GM12878 (cell line): ENCODE data around the gene RBSN. TPM values are rescaled to one million over a fixed set of nuclear protein-coding genes. Genes with fewer than 3 reads are reported as not detected.
A peak's percentile ranks its signal among the peaks of the same experiment; 100 is the strongest.

ENCODE experiments used
- ATF3 ChIP-seq: IDR thresholded peaks from 2 replicates; pipeline ENCODE4 v1.6.1; 2011; ENCODE audit warnings: low read depth, mild to moderate bottlenecking, low read length, moderate library complexity, borderline replicate concordance; ENCODE audit errors: extremely low read depth
- BRCA1 ChIP-seq: IDR thresholded peaks from 2 replicates; pipeline ENCODE4 v1.6.1; 2011; ENCODE audit warnings: low read depth, low read length, improper control_type of control experiment
- CHD2 ChIP-seq: IDR thresholded peaks from 2 replicates; pipeline ENCODE4 v1.6.1; 2011; ENCODE audit warnings: low read depth, low read length, improper control_type of control experiment, borderline replicate concordance
- EZH2 ChIP-seq: IDR thresholded peaks from 2 replicates; pipeline ENCODE4 v1.6.1; 2012; ENCODE audit warnings: low read depth, mild to moderate bottlenecking, control low read depth, inconsistent platforms, low read length, borderline replicate concordance; ENCODE audit not compliant: control insufficient read depth
- HCFC1 ChIP-seq: fragments of 150-350 bp; IDR thresholded peaks from 2 replicates; pipeline ENCODE4 v1.6.1; 2014; ENCODE audit warnings: low read length
- POU2F2 ChIP-seq: IDR thresholded peaks from 3 replicates; pipeline ENCODE4 v1.6.1; 2011; ENCODE audit warnings: low read depth, mild to moderate bottlenecking, low read length, borderline replicate concordance
- RUNX3 ChIP-seq: IDR thresholded peaks from 2 replicates; pipeline ENCODE4 v1.6.1; 2012; ENCODE audit warnings: low read length, inconsistent platforms
- SIN3A ChIP-seq: IDR thresholded peaks from 2 replicates; pipeline ENCODE4 v1.6.1; 2012; ENCODE audit warnings: low read depth, low read length, improper control_type of control experiment
- SPI1 ChIP-seq: IDR thresholded peaks from 2 replicates; pipeline ENCODE4 v1.6.1; 2011; ENCODE audit warnings: low read depth, mild to moderate bottlenecking, low read length, moderate library complexity, borderline replicate concordance; ENCODE audit not compliant: insufficient read depth
- YBX1 ChIP-seq: fragments of 450-650 bp; IDR thresholded peaks from 2 replicates; pipeline ENCODE4 v1.6.1; 2016; ENCODE audit warnings: antibody characterized with exemption
- ZNF687 ChIP-seq: fragments of 450-650 bp; IDR thresholded peaks from 2 replicates; pipeline ENCODE4 v1.6.1; 2017; ENCODE audit warnings: mild to moderate bottlenecking, moderate library complexity
- ZZZ3 ChIP-seq: IDR thresholded peaks from 2 replicates; pipeline ENCODE4 v1.6.1; 2011; ENCODE audit warnings: low read depth; ENCODE audit not compliant: control insufficient read depth, insufficient read length
- polyA plus RNA-seq, 11 experiments: library from polyadenylated mRNA; depleted of rRNA in 4 of 11; unstranded in 6 of 11; stranded (reverse) in 5 of 11; fragments of >200 nt; fragmentation: Nextera tagmentation in 4 of 11; fragmentation: Illumina TruSeq in 1 of 11; extraction: Ambion mirVana in 4 of 11; extraction: Trizol in 1 of 11; gene quantifications; 1 replicate in 1 of 11; 2 replicates in 10 of 11; pipeline versions ENCODE4 v1.2.1 to v1.2.3, GENCODE V29; 2011 to 2016; ENCODE audit warnings: inconsistent platforms in 2 of 11, missing spikeins in 2 of 11, low read depth in 1 of 11
- total RNA-seq, 4 experiments: library from RNA; depleted of rRNA in 3 of 4; stranded (reverse); fragments of >200 nt in 3 of 4; fragmentation: Illumina TruSeq in 1 of 4; extraction: Trizol in 1 of 4; gene quantifications; 2 replicates each; pipeline versions ENCODE4 v1.2.1 to v1.2.3, GENCODE V29; 2013 to 2021
- TF ChIP-seq, protein P1 (sequence below): fragments of 450-650 bp; IDR thresholded peaks from 2 replicates; pipeline ENCODE4 v1.6.1; 2018; ENCODE audit warnings: mild to moderate bottlenecking, low read depth, moderate library complexity; ENCODE audit not compliant: partially characterized antibody
- TF ChIP-seq, protein P2 (sequence below): IDR thresholded peaks from 2 replicates; pipeline ENCODE4 v1.6.1; 2012; ENCODE audit warnings: low read depth, low read length, improper control_type of control experiment
- TF ChIP-seq, protein P3 (sequence below): fragments of 450-650 bp; IDR thresholded peaks from 2 replicates; pipeline ENCODE4 v1.6.1; 2016; ENCODE audit warnings: mild to moderate bottlenecking, moderate library complexity, borderline replicate concordance

Gene RBSN
- total and polyA plus RNA-seq, 10 of the 15 experiments (the other 5 are each of a cell fraction or from before 2014, with no cell fraction given): 2.0 to 17.5 (median 10.5) TPM

DNA sequence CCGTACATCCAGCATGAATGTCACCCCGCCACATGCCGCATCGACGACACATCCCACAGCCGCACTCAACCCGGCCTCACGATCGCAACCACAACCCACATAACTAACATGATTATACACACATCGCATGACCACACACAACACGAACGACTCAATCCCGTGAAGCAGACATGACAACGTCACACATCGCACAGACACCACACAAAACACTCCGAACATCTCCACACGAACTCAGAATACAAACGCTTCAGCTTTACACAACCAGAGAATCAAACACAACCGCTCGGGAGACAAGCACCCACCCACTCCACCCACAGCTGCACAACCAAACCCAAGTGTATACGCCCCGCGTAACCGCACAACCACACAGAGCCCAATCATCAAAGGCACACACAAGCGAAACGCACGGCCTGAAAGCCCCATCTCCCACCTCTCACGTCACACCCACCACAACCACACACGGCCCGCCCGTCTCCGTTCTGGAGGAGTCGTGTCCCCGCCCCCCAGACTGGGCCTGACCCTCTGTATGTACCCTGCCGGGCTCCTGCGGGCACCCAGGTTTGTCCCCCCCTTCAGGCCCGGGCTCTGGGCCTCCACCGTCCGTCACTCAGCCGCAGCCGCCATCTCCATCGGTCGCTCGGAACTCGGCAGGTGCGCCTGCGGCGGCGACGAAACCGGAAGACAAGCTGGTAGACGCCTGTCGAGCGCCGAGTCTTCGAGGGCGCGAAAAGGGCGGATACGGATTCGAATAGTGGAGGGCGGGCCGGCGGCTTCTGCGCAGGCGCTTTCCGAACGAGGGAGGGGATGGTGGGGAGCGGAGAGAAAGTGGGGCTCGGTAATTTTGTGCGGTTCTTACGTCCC, at the start of gene RBSN (continued):
- TF ChIP-seq SPI1: no peak
- TF ChIP-seq ZZZ3: no peak
- peak; percentile 95 for TF ChIP-seq RUNX3
- TF ChIP-seq ATF3: no peak
- TF ChIP-seq YBX1: no peak
- TF ChIP-seq, protein P1, sequence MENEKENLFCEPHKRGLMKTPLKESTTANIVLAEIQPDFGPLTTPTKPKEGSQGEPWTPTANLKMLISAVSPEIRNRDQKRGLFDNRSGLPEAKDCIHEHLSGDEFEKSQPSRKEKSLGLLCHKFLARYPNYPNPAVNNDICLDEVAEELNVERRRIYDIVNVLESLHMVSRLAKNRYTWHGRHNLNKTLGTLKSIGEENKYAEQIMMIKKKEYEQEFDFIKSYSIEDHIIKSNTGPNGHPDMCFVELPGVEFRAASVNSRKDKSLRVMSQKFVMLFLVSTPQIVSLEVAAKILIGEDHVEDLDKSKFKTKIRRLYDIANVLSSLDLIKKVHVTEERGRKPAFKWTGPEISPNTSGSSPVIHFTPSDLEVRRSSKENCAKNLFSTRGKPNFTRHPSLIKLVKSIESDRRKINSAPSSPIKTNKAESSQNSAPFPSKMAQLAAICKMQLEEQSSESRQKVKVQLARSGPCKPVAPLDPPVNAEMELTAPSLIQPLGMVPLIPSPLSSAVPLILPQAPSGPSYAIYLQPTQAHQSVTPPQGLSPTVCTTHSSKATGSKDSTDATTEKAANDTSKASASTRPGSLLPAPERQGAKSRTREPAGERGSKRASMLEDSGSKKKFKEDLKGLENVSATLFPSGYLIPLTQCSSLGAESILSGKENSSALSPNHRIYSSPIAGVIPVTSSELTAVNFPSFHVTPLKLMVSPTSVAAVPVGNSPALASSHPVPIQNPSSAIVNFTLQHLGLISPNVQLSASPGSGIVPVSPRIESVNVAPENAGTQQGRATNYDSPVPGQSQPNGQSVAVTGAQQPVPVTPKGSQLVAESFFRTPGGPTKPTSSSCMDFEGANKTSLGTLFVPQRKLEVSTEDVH: peak; percentile 84
- no peak for TF ChIP-seq ZNF687
- no peak for TF ChIP-seq BRCA1
- TF ChIP-seq, protein P2, sequence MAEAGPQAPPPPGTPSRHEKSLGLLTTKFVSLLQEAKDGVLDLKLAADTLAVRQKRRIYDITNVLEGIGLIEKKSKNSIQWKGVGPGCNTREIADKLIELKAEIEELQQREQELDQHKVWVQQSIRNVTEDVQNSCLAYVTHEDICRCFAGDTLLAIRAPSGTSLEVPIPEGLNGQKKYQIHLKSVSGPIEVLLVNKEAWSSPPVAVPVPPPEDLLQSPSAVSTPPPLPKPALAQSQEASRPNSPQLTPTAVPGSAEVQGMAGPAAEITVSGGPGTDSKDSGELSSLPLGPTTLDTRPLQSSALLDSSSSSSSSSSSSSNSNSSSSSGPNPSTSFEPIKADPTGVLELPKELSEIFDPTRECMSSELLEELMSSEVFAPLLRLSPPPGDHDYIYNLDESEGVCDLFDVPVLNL: peak; percentile 92
- peak; percentile 82; the same call in 1 of the 2 replicates for TF ChIP-seq SIN3A
- TF ChIP-seq EZH2: no peak
- TF ChIP-seq HCFC1: peak; percentile 90
- peak; percentile 70; the same call in 1 of the 3 replicates for TF ChIP-seq POU2F2
- TF ChIP-seq, protein P3, sequence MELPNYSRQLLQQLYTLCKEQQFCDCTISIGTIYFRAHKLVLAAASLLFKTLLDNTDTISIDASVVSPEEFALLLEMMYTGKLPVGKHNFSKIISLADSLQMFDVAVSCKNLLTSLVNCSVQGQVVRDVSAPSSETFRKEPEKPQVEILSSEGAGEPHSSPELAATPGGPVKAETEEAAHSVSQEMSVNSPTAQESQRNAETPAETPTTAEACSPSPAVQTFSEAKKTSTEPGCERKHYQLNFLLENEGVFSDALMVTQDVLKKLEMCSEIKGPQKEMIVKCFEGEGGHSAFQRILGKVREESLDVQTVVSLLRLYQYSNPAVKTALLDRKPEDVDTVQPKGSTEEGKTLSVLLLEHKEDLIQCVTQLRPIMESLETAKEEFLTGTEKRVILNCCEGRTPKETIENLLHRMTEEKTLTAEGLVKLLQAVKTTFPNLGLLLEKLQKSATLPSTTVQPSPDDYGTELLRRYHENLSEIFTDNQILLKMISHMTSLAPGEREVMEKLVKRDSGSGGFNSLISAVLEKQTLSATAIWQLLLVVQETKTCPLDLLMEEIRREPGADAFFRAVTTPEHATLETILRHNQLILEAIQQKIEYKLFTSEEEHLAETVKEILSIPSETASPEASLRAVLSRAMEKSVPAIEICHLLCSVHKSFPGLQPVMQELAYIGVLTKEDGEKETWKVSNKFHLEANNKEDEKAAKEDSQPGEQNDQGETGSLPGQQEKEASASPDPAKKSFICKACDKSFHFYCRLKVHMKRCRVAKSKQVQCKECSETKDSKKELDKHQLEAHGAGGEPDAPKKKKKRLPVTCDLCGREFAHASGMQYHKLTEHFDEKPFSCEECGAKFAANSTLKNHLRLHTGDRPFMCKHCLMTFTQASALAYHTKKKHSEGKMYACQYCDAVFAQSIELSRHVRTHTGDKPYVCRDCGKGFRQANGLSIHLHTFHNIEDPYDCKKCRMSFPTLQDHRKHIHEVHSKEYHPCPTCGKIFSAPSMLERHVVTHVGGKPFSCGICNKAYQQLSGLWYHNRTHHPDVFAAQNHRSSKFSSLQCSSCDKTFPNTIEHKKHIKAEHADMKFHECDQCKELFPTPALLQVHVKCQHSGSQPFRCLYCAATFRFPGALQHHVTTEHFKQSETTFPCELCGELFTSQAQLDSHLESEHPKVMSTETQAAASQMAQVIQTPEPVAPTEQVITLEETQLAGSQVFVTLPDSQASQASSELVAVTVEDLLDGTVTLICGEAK: peak; percentile 85; the same call in 1 of the 2 replicates
- peak; percentile 84 for TF ChIP-seq CHD2
